DOHH2 (cell line): ENCODE results near the gene HEATR5A.

ENCODE experiments used
- H3F3A ChIP-seq: fragments of 200-600 bp; sonication (generic), shearing (Covaris generic); 2 replicates; pipeline ENCODE4 v1.6.0; 2016; ENCODE audit warnings: antibody characterized with exemption, mild to moderate bottlenecking; ENCODE audit not compliant: control insufficient read depth, insufficient read depth
- H3K27ac ChIP-seq: fragments of 200-600 bp; sonication (generic); 2 replicates; pipeline ENCODE4 v1.5.1; 2014; ENCODE audit warnings: low read depth, mild to moderate bottlenecking, low read length, moderate library complexity
- H3K27me3 ChIP-seq: fragments of 200-600 bp; sonication (generic); 2 replicates; pipeline ENCODE4 v1.6.1; 2014; ENCODE audit warnings: mild to moderate bottlenecking, low read length, mixed read lengths; ENCODE audit not compliant: control insufficient read depth
- H3K36me3 ChIP-seq: fragments of 200-600 bp; sonication (generic); 2 replicates; pipeline ENCODE4 v1.6.1; 2014; ENCODE audit warnings: mild to moderate bottlenecking, low read length, moderate library complexity, mixed read lengths; ENCODE audit not compliant: control insufficient read depth
- H3K4me1 ChIP-seq: fragments of 200-600 bp; sonication (generic); 2 replicates; pipeline ENCODE4 v1.6.1; 2014; ENCODE audit warnings: mild to moderate bottlenecking, low read length, mixed read lengths; ENCODE audit not compliant: control insufficient read depth
- H3K4me2 ChIP-seq: fragments of 200-600 bp; sonication (generic); 2 replicates; pipeline ENCODE4 v1.6.0; 2014; ENCODE audit warnings: mild to moderate bottlenecking, low read length, moderate library complexity
- H3K4me3 ChIP-seq: fragments of 200-600 bp; sonication (generic); 2 replicates; pipeline ENCODE4 v1.5.1; 2014; ENCODE audit warnings: mild to moderate bottlenecking, low read length, mixed read lengths
- H3K79me2 ChIP-seq: fragments of 200-600 bp; sonication (generic); 2 replicates; pipeline ENCODE4 v1.6.1; 2014; ENCODE audit warnings: mild to moderate bottlenecking, low read length, mixed read lengths; ENCODE audit not compliant: control insufficient read depth
- H3K9me2 ChIP-seq: fragments of 200-600 bp; sonication (generic); replicated peaks from 2 replicates; pipeline ENCODE4 v1.6.1; 2014; ENCODE audit warnings: mild to moderate bottlenecking, low read length, mixed read lengths; ENCODE audit not compliant: control insufficient read depth
- H3K9me3 ChIP-seq: fragments of 200-600 bp; sonication (generic); 2 replicates; pipeline ENCODE4 v1.6.1; 2014; ENCODE audit warnings: antibody characterized with exemption, low read length, mixed read lengths; ENCODE audit not compliant: control insufficient read depth, insufficient read depth
- H4K20me1 ChIP-seq: fragments of 200-600 bp; sonication (generic); 2 replicates; pipeline ENCODE4 v1.6.0; 2014; ENCODE audit warnings: low read depth, mild to moderate bottlenecking, antibody characterized with exemption, low read length, moderate library complexity; ENCODE audit not compliant: control insufficient read depth, insufficient read depth
- EZH2phosphoT487 ChIP-seq: fragments of 200-600 bp; sonication (generic); IDR thresholded peaks from 2 replicates; pipeline ENCODE4 v1.6.1; 2017; ENCODE audit warnings: borderline replicate concordance, mild to moderate bottlenecking, antibody characterized with exemption, low read length, moderate library complexity, mixed read lengths
- TF ChIP-seq, protein P1 (sequence below): fragments of 200-600 bp; sonication (generic); IDR thresholded peaks from one replicate; pipeline ENCODE4 v1.5.1; 2014; ENCODE audit warnings: antibody characterized with exemption, mild to moderate bottlenecking, low read depth, low read length; ENCODE audit not compliant: poor library complexity, severe bottlenecking

HEATR5A gene

DNA sequence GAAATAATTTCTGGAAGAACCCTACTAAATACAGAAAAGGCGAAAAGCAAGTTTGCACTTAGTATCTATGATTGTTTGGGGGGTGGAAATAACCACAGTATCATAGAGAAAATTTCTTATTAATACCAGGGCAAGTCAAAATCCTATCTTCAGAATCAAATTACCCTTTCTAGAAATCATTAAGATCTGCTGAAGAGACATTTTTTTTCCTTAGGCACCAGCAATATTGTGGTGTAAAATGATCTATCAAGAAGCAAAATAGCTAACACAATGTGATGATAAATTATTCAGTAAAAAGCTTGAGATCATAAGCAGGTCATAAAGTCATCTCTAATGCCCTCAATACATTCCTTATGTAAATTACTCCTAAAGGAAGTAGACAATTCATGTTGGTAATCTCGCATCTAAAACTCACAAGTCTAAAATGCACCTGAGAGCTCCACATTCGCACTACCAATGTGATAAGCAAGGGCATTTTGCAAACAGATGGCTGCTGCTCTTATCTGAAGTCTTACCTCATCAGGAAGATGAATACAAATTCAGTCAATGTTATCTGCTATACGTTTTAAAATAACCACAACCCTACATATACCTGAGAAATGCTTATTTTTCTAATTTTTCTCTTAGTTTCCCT is 14.6 kb downstream of the HEATR5A start:
- peaks cover 3% of the 10 kb centered on the region; the same call in 1 of the 2 replicates for H3K79me2 ChIP-seq
- no peaks in the 10 kb centered on the region; the same call in 1 of the 2 replicates for H3K36me3 ChIP-seq
- no peak overlapping the region for H3K4me2 ChIP-seq
- H3K4me3 ChIP-seq = no peak overlapping the region
- H3K4me1 ChIP-seq = peaks cover 19% of the 10 kb centered on the region
- no peak for TF ChIP-seq EZH2phosphoT487
- TF ChIP-seq, protein P1, sequence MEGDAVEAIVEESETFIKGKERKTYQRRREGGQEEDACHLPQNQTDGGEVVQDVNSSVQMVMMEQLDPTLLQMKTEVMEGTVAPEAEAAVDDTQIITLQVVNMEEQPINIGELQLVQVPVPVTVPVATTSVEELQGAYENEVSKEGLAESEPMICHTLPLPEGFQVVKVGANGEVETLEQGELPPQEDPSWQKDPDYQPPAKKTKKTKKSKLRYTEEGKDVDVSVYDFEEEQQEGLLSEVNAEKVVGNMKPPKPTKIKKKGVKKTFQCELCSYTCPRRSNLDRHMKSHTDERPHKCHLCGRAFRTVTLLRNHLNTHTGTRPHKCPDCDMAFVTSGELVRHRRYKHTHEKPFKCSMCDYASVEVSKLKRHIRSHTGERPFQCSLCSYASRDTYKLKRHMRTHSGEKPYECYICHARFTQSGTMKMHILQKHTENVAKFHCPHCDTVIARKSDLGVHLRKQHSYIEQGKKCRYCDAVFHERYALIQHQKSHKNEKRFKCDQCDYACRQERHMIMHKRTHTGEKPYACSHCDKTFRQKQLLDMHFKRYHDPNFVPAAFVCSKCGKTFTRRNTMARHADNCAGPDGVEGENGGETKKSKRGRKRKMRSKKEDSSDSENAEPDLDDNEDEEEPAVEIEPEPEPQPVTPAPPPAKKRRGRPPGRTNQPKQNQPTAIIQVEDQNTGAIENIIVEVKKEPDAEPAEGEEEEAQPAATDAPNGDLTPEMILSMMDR = no peak
- no peaks in the 10 kb centered on the region for H3K27me3 ChIP-seq
- no peaks in the 10 kb centered on the region for H4K20me1 ChIP-seq
- H3K9me2 ChIP-seq = no peaks in the 10 kb centered on the region
- no peaks in the 10 kb centered on the region for H3F3A ChIP-seq
- no peaks in the 10 kb centered on the region for H3K9me3 ChIP-seq
- no peak overlapping the region for H3K27ac ChIP-seq

DNA sequence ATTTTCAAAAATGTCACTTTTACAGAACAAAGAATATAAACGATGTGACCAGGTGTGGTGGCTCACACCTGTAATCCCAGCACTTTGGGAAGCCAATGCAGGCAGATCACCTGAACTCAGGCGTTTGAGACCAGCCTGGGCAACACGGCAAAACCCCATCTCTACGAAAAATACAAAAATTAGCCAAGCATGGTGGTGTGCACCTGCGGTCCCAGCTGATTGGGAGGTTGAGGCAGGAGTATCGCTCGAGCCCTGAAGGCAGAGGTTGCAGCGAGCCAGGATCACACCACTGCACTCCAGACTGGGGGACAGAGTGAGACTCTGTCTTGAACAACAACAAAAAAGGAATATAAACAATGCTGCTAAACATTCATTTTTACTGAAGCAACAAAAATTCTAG is 15.2 kb downstream of the HEATR5A start:
- no peaks in the 10 kb centered on the region for H4K20me1 ChIP-seq
- no peak overlapping the region for H3K4me3 ChIP-seq
- TF ChIP-seq, protein P1 = no peak
- TF ChIP-seq EZH2phosphoT487 = no peak
- H3K36me3 ChIP-seq = no peaks in the 10 kb centered on the region; the same call in 1 of the 2 replicates
- H3K4me1 ChIP-seq = peaks cover 13% of the 10 kb centered on the region
- H3K9me3 ChIP-seq = no peaks in the 10 kb centered on the region
- H3F3A ChIP-seq = no peaks in the 10 kb centered on the region
- no peak overlapping the region for H3K27ac ChIP-seq
- no peaks in the 10 kb centered on the region for H3K9me2 ChIP-seq
- no peaks in the 10 kb centered on the region for H3K27me3 ChIP-seq
- no peak overlapping the region for H3K4me2 ChIP-seq
- H3K79me2 ChIP-seq = peaks cover 3% of the 10 kb centered on the region; the same call in 1 of the 2 replicates

DNA sequence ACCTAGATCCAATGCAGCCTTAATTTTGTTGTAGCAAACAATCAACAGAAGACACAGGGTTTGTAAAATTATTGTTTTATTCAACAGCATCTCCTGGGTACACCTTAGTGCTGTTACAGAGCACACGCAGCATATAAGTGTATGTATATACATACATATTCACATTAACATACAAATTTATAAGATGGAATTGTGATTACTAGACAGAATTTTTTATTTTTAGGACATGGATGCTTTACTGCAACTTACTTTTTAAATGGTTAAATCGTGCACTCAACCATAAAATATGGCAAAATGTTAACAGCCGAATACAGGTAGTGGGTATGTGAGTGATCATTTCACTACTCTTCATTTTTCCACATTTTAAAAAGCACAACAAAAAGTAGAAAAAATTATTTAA is 16.6 kb downstream of the HEATR5A start:
- H3K9me3 ChIP-seq = no peaks in the 10 kb centered on the region
- H4K20me1 ChIP-seq = no peaks in the 10 kb centered on the region
- TF ChIP-seq, protein P1 = no peak
- no peak for TF ChIP-seq EZH2phosphoT487
- H3K27ac ChIP-seq = no peak overlapping the region
- no peak overlapping the region for H3K4me3 ChIP-seq
- H3K4me1 ChIP-seq = peaks cover 5% of the 10 kb centered on the region
- H3K79me2 ChIP-seq = no peaks in the 10 kb centered on the region
- H3K36me3 ChIP-seq = no peaks in the 10 kb centered on the region; the same call in 1 of the 2 replicates
- H3K27me3 ChIP-seq = no peaks in the 10 kb centered on the region
- H3F3A ChIP-seq = no peaks in the 10 kb centered on the region
- H3K9me2 ChIP-seq = no peaks in the 10 kb centered on the region
- no peak overlapping the region for H3K4me2 ChIP-seq
